A549 treated with RU486 at 1 μM for 4 hours (cell line): ENCODE data around the gene STXBP5L. TPM values are rescaled to one million over a fixed set of nuclear protein-coding genes. Genes with fewer than 3 reads are reported as not detected.

ENCODE experiments used
- total RNA-seq: library from RNA; stranded (reverse); fragments of 200-300 nt; extraction: Qiagen RNA extraction; gene quantifications from 5 replicates; pipeline ENCODE4 v1.2.3, GENCODE V29; 2022; ENCODE audit warnings: low read depth

The STXBP5L gene
- not detected in 5 replicates for total RNA-seq

DNA sequence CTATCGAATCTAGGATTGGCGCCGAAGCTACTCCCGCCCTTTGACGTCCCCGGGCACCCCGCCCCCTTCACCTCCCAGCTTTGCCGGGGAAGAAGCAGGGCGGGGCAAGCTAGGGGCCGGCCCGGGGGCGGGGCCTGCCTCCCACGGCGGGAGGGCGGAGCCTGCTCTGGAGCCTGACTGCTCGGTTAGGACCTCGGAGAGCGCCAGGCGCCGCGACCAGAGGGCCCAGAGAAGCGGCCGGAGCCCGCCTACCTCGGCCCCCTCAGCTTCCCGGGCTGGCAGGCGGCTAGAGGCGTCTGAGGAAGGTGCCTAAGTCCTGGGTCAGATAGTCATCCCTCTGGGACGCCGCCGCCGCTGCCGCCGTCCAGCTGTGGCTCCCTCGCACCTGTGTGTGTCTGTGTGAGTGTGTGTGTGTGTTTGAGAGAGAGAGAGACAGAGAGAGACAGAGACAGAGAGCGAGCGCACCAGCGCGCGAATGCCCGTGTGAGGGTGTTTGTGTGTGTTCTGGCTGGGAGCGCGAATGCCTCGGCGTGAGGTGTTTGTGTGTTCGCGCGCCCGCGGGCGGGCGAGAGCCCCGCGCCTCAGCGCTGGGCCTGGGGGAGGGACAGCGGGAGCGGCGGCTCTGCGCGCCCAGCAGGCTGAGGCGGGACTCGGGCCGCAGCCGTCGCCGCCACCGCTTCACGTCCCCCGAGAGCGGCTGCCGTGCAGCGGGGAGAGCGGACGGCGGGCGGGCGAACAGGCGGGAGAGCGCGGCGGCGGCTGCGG lies at the start of gene STXBP5L:
Gene STXBP5L, plus strand, starts transcription at position 176 of the 765 bp plus-strand sequence. CDS start 1,374 bp downstream, outside the sequence.

Other genes starting within 250 kb of the STXBP5L start
- gene HGD, start 226.0 kb upstream of the STXBP5L start, total RNA-seq: 15.0 to 18.9 TPM (median 15.9 TPM) in 5 replicates
- 14.4 to 21.6 TPM (median 17.3 TPM) in 5 replicates for gene RABL3, start 165.7 kb upstream of the STXBP5L start, total RNA-seq
- 10.6 to 21.2 TPM (median 12.1 TPM) in 5 replicates for gene GTF2E1, start 165.5 kb upstream of the STXBP5L start, total RNA-seq